SIG-M5 treated with dmso at 0.1 percent for 504 hours (cell line): ENCODE results near the gene CFAP299.
A peak's percentile ranks its signal among the peaks of the same experiment; 100 is the strongest.
"Not testable (repeated sequence)": the region's sequence is repeated elsewhere in the genome, so short reads cannot be mapped to it uniquely, and the experiment has no call there.

Experiments used
- DNase-seq: peaks from one replicate; lab custom pipeline; 2025; ENCODE audit not compliant: unreplicated experiment; lab: John Stamatoyannopoulos, UW

CFAP299 gene

DNA sequence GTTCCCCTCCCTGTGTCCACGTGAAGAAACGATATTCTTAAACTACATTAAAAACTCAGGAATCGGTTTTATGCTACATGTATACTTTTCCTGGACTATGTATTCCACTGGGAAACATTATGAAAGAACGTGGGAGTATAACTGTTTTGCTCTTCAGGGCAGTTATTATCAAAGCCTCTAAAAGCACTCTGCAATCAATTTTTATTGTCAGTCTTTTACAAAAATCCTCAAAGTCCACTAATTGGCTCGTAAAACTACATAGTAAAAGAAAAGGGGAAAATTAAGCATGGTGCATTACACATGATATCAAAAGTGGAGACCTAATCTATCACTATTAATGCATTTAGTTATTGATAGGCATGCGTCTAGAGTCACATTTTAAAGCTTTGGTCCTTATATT lies 11.4 kb upstream of the CFAP299 start:
- DNase-seq: no peak

DNA sequence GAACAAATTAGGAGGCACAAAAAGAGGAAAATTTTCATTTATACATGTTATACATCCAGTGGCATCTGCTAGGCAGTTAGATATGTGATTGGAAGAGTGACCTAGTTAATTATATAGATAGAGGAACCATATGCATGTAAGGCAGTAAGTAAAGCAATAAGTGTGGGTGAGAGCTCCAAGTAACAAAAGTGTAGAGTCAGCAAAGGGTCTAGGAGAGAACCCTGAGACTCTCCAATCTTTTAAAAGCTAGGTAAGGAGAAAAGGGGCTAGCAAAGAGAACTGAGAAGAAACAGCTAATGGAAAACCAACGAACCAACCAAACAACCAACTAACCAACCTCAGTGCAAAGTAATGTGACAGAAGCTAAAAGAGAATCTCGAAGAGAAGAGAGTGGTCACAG lies 3.8 kb upstream of the CFAP299 start:
- DNase-seq: no peak

DNA sequence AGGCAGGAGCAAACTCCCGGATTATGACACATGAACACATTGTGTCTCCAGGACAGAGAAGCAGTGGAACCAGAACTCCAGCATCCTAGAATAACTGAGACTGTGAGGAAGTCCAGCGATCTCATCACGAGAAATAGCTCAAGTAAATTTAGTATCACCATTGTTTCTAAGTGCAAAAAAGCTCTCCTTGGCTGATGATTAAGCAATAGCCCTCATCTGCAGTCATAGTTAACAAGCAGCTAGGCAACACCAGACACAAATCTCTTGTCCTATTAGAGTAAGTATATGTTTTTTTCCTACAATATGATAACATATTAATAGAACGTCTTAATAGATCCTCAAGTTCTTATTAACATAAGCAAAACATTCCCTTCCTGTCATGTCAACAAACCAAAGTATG lies 2.4 kb upstream of the CFAP299 start:
- no peak for DNase-seq

DNA sequence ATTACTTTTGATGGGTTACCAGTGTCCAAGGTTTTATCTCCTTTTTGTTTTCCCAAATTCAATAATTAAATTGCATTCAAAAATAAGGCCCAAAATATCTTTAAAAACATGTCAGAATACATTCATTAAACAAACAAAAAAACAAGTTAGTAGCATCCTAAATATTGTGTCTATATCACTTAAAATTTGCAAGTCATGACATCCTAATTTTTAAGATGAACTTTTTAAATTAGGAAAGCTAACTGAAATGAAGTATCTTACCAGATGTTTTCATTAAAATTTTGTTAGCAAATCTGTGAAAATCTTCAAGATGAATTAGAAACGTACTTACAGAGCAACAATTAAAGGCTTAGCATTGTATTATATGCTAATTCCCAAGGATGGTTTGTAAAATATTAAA lies 962 bp upstream of the CFAP299 start:
- no peak for DNase-seq

DNA sequence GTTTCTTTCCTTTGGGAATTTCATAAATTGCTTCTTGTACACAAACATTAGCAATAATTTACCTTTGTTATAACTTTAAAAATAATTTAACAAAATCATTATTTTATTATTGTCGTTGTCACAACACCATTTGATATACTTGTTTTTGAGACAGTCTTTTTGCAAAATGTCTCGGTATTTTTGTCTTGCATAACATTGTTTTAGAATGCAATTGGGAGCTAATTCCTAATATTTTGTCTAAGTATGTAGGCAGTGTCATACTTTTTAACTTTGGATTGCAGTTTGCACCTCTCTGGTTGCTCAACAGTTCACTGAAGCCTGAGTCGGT lies 340 bp upstream of the CFAP299 start:
- DNase-seq: no peak

DNA sequence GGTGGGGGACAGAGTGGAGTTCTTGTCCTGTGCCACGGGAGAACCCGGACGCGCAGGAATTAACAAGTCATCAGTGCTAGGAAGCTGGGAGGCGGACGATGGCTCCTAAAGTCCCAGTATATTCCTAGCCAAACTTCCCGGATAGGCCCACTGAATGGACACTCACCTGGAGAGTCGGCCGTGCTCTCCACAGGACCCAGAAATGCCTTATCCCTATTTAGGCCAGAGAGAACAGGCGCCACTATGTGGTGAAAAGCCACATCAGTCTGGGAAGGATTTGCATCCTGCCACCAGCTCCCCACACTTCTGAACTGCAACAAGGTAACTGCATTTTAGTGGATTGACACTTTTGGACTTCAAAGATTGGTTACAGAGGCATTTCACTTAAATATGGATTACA lies 1.1 kb downstream of the CFAP299 start:
- peak; percentile 13 for DNase-seq

DNA sequence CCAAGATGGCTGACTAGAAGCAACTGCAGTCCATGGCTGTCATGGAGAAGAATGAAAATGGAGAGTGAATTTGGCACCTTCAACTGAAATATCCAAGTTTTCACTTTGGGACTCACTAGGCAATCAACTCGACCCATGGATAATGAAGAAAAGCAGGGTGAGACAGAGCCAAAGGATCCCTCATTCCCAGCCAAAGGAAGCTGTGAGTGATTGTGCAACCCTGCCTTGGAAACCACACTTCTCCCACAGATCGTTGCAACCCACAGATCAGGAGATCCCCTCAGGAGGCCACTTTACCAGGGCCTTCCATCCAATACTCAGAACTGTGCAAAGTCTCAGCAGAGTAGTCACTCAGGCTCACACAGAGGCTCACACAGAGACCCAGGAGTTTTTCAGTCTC lies 4.5 kb downstream of the CFAP299 start:
- no peak for DNase-seq

DNA sequence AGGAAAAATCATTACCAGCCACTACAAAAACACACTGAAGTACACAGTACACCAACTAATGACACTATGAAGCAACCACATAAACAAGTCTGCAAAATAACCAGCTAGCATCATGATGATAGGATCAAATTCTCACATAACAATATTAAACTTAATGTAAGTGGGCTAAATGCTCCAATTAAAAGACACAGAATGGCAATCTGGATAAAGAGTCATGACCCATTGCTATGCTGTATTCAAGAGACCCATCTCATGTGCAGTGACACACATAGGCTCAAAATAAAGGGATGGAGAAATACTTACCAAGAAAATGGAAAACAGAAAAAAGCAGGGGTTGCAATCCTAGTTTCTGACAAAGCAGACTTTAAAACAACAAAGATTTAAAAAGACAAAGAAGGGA lies 7.2 kb downstream of the CFAP299 start:
- not testable (repeated sequence) for DNase-seq

DNA sequence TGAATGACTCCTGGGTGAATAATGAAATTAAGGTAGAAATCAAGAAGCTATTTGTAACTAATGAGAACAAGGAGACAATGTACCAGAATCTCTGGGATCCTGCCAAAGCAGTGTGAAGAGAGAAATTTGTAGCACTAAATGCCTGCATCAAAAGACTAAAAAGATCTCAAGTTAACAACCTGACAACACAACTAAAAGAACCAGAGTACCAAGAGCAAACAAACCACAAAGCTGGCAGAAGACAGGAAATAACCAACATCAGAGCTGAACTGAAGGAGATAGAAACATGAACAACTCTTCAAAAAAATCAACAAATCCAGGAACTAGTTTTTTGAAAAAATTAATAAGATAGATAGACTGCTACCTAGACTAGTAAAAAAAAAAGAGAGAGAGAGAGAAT lies 8.4 kb downstream of the CFAP299 start:
- no peak for DNase-seq

DNA sequence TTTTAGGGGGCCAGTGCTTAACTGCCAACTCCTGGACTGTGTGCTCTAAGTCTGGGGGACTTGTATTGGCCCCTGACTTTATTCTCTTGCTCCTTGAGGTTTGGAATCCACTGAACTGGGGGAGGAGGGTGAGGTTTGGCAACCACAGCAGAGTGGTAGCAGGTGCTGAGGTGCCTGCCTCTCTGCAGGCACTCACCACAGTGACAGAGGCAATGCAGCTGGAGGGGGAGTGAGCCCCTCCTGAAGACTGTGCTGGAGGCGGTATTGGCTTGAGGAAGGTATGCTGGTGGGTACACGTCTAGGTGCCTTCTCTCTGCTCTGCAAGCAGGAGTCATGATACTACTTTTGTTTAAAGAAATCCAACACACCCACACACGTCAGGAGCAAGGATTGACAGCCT lies 24.6 kb downstream of the CFAP299 start:
- DNase-seq: no peak

DNA sequence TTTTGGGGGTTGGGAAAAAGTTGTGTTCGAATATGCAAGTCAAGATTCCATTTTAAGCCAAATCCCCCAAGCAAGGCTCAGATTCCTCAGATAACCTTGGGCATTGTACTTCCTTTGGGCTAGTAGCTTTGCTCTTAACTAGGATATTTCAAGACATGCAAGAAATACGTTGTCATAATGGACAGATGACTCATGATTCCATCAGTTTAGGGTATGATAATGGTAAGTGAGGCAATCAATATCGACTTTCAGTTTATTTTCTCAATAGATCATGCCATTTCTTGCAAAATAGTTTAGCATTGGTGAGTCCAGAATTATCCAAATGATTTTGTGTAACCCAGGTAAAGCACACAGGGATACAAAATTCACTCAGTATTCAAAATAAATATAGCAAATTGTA lies 25.4 kb downstream of the CFAP299 start:
- no peak for DNase-seq

DNA sequence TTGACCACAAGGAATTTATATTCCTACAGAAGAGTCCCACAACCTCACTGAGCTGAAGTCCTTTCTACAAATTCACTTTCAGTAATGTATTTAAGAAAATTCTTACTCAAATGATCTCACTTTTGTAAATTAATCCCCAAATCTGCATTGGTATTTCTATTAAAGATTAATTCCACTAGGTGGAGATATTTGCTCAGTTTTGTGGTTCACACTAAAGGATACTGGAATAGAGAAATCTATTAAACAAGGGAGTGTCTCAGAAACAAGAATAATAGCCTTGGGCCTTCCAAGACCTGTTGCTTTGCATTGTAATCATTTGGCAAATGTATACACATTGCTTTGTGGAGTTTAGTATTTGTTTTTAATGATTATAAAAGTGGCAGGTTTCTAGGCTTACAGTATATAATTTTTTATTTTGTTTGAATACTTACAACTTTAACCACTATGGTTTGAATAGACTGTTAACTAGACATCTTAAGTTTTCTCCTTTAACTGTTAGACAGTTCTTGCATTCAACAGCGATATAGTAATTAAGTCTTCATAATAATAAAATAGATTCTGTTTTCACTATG lies 25.9 kb downstream of the CFAP299 start:
- peak; percentile 36 for DNase-seq

DNA sequence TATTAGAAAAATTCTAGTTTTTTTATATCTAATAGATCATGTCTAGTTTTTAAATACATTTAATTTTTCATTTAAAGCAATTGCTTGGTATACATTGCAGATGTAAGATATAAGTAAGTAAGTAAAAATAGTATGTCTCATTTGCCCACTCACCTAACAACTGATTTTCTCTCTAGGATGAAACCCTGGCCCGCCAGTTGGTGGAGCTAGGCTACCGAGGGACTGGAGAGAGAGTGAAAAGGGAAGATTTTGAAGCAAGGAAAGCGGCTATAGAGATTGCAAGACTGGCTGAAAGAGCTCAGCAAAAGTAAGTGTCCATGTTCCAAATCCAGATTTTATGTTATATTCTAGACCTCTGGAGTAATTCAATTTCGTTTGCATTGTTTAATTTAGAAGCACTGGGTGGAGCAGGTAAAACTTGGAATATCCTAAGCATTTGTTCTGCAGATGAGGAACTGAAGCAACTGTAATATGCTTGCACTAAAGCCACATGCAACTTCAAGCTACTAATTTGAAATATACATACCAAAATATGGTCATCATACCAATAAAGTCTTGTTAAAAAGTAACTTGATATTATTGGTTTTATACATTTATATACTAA lies 27.1 kb downstream of the CFAP299 start:
- DNase-seq: peak; percentile 43

DNA sequence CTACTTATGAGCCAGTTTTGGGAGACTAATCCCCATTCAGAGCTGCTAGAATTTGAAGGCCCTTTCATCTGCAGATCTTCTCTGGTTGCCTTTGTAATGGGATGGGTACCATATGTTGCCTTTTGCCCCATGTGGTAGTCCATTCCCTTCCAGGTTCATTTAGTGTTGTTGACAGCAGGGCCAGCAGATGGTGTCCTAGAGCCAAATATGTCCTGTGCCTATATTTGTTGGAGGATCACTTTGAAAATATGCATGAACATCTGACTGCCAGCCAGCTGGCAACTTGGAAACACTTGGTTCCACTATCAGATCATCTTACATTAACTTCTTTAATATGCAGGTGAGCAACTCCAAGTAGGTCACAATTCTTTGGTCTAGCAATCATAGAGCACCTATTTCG lies 30.4 kb downstream of the CFAP299 start:
- peak; percentile 55 for DNase-seq

DNA sequence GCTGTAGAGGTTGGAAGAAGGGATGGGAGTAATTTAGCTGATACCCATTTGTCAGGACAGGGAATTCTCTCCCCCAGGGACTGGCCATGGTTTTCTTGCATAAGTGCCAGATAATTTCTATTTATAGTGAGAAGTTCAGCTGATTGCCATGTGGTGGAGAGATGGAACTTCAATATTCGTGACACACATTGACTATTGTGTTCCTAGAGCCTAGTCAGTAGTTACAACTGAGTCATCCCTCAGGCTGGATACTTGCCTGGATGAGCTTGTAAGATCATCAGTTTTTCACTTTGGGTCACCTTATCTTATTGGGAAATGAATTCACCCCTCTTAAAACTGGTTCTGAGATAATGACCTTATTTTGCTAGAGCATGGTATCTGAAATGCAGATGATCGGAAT lies 32.2 kb downstream of the CFAP299 start:
- no peak for DNase-seq

DNA sequence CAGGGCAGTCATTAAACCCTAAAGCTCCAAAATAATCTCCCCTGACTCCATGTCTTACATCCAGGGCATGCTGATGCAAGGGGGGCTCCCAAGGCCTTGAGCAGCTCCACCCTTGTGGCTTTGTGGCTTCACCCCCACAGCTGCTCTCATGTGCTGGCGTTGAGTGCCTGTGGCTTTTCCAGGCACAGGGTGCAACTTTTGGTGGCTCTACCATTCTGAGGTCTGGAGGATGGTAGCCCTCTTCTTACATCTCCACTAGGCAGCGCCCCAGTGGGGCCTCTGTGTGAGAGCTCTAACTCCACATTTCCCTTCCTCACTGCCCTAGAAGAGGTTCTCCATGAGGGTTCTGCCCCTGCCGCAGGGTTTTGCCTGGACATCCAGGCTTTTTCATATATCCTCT lies 35.1 kb downstream of the CFAP299 start:
- DNase-seq: no peak

DNA sequence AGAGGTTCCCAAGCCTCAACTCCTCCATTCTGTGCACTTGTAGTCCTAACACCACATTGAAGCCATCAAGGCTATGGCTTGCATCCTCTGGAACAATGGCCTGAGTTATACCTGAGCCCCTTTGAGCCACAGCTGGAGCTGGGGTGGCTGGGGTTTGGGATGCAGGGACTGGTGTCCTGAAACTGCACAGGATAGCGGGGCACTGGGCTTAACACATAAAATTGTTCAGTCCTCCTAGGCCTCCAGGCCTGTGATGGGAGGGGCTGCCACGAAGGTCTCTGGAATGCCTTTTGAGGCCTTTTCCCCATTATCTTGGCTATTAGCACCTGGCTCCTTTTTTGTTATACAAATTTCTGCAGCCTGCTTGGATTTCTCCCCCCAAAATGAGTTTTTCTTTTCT lies 35.5 kb downstream of the CFAP299 start:
- DNase-seq: no peak

DNA sequence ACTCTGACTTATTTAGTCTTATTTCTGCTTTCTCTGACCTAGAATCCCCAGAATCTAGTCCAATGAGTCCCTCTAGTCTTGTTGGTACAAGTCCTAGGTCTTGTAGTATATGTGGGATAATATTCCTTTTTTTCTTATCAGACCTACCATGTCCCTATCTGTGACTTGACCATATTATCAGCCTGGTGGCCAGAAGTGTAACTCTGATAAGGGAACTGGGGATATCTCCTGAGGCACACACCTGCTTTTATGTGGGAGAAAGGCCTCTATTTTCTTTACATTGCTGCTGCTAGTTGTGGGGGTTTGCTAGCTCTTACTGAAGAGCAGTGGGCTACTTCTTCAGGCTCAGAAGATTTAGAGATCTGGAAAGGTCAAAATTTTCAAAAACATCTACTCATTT lies 38.6 kb downstream of the CFAP299 start:
- no peak for DNase-seq

DNA sequence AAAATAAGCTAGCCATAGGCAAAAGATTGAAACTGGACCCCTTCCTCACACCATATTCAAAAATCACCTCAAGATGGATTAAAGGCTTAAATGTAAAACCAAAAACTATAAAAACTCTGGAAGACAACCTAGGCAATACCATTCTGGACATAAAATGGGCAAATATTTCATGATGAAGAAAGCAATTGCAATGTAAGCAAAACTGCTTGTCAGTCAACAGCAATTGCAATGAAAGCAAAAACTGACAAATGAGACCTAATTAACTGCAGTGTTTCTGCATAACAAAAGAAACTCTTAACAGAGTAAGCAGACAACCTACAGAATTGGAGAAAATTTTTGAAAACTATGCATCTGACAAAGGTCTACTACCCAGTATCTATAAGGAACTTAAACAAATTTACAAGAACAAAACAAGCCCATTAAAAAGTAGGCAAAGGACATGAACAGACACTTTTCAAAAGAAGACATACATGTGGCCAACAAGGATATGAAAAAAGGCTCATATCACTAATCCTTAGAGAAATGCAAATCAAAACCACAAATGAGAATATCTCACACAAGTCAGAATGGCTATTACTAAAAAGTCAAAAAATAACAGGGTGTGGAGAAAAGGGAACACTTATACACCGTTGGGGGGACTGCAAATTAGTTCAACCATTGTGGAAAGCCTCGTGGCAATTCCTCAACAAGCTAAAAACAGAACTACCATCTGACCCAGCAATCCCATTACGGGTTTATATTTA lies 46.7 kb downstream of the CFAP299 start:
- DNase-seq: no peak

DNA sequence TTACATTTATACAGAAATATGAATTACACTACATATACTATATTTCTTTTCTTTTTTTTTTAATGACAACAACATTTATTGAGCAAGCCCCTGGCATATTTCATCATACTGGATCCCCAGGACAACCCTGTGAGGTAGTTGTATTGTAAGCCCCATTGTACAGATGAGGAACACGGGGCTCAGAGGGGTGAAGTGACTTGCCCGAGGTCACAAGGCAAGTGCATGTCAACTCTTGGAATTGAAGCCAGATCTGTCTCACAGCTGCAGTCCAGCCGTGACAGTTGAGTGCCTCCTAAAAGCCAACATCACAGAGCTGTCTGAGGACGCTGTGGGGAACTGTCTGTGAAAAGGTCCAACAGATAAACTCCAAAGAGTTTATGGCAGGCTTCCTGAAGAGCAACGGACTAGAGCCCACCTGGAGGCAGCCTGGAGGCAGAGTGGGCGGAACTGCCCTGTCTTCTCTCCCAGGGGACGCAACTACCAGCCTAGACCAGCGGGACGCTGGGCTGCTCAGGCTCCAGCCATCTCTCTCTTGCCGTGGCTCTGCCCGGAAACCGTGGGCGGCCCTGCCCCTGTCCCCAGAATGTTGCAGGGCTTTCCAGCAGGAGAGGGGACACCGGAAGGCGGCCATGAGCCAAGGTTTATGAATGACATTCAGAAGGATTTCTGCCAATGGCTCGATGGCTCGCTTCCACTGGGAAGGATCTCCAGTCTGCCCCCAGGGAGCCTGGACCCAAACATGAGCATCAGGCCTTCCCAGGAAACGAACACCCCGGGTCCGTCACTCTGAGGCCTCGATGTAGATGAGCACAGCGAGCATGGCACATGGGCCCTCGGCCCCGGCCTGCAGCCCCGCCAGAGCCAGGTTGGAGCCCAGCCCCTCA lies 50.1 kb downstream of the CFAP299 start:
- no peak for DNase-seq

DNA sequence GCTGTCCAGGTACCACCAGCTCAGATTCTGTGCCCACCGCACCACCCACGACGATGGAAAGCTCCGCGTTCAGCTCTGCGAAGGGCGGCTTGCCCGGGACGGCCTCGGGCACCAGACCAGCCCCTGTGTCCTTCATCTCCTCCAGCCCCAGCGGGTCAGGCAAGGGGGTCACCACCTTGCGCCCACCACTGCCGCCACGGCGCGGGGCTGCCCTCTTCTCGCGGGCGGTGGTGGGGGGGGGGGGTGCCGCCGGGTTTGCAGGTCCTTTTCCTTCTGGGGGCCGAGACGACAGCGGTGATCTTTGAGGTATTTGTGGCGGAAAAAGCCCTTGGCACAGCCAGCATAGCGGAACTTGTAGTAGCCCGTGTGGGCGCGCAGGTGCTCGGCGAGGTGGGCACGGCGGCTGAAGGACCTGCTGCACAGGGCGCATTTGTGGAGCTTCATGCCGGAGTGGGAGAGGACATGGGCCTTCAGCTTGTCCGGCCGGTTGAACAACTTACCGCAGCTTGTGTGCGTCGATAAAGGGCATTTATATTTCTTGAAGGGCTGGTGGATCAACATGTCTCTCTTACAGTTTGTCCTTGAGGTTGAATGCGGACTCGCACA lies 50.9 kb downstream of the CFAP299 start:
- no peak for DNase-seq
